OCI-LY1 (cell line): ENCODE data around the gene HLA-DPA1.

ENCODE experiments used
- EZH2 ChIP-seq: fragments of 200-600 bp; sonication (generic), shearing (Covaris generic); IDR thresholded peaks from 2 replicates; pipeline ENCODE4 v1.8.0; 2017; ENCODE audit warnings: borderline replicate concordance, mixed run types, mild to moderate bottlenecking, antibody characterized with exemption, low read length, moderate library complexity, mixed read lengths
- TF ChIP-seq, protein P1 (sequence below): fragments of 200-600 bp; sonication (generic), shearing (Covaris generic); IDR thresholded peaks from 2 replicates; pipeline ENCODE4 v1.5.1; 2017; ENCODE audit warnings: mild to moderate bottlenecking, antibody characterized with exemption, low read length, moderate library complexity, mixed read lengths

DNA sequence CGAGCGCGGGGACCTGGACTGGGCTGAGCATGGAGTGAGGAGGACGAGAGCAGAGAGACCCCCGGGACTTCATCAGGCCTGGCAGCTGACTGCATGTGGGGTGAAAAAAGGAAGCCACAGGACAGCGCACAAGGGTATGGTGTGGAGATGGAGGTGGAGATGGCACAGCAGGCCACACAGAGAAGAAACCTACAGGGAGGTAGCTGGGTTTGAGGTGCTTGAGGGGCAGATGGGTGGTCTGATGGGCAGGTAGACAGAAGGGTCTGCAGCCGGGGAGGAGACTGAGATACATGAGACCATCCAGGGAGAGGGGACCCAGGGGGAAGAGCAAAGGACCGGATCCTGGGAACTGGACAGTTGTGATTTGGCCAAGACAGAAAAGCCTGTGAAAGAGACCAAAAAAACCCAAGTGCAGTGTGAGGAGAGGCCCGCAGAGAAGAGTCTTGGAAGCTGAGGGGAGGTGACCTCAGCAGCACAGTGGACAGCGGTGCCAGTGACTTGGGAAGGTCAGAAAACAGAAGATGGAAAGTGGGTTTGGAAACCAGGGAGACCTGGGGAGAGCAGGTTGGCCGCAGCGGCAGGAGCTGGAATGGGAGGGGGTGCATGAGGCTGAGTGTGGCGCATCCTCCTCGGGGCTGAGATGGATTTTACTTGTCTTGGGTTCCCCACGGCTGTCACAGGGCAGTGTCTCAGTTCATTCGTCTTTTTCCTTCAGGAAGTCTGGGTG, 7.8 kb upstream of the HLA-DPA1 start:
- TF ChIP-seq, protein P1, sequence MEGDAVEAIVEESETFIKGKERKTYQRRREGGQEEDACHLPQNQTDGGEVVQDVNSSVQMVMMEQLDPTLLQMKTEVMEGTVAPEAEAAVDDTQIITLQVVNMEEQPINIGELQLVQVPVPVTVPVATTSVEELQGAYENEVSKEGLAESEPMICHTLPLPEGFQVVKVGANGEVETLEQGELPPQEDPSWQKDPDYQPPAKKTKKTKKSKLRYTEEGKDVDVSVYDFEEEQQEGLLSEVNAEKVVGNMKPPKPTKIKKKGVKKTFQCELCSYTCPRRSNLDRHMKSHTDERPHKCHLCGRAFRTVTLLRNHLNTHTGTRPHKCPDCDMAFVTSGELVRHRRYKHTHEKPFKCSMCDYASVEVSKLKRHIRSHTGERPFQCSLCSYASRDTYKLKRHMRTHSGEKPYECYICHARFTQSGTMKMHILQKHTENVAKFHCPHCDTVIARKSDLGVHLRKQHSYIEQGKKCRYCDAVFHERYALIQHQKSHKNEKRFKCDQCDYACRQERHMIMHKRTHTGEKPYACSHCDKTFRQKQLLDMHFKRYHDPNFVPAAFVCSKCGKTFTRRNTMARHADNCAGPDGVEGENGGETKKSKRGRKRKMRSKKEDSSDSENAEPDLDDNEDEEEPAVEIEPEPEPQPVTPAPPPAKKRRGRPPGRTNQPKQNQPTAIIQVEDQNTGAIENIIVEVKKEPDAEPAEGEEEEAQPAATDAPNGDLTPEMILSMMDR: no peak
- TF ChIP-seq EZH2: no peak
